ENCODE data around the gene KCNK5. TPM values are rescaled to one million over a fixed set of nuclear protein-coding genes. Genes with fewer than 3 reads are reported as not detected.

The KCNK5 gene, protein sequence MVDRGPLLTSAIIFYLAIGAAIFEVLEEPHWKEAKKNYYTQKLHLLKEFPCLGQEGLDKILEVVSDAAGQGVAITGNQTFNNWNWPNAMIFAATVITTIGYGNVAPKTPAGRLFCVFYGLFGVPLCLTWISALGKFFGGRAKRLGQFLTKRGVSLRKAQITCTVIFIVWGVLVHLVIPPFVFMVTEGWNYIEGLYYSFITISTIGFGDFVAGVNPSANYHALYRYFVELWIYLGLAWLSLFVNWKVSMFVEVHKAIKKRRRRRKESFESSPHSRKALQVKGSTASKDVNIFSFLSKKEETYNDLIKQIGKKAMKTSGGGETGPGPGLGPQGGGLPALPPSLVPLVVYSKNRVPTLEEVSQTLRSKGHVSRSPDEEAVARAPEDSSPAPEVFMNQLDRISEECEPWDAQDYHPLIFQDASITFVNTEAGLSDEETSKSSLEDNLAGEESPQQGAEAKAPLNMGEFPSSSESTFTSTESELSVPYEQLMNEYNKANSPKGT
- 11.4 and 11.6 TPM in 2 replicates for total RNA-seq
- 6.6 and 10.7 TPM in 2 replicates for polyA plus RNA-seq

GRCh38 chr6:39228992-39229767, at the start of gene KCNK5:
Gene KCNK5, minus strand, starts transcription at chr6:39229475. Its CDS starts 364 bp downstream, at chr6:39229111.
- peaks cover 29% of the 10 kb centered on the region for H3K4me1 ChIP-seq (ENCODE audit: insufficient read depth)
- peak within 1 kb of the TSS; percentile 51 for H3K27ac ChIP-seq
- DNase-seq (ENCODE audit: low spot score): peak; percentile 93
- no peaks in the 10 kb centered on the region for H3K9me2 ChIP-seq (replicated peaks; ENCODE audit: insufficient read depth)
- no peaks in the 10 kb centered on the region for H3K36me3 ChIP-seq (replicated peaks; ENCODE audit: insufficient read depth, low read depth)
- H3K9me3 ChIP-seq (ENCODE audit: low read depth): no peaks in the 10 kb centered on the region
- peaks cover 2% of the 10 kb centered on the region for H4K20me1 ChIP-seq (ENCODE audit: insufficient read depth, poor library complexity, severe bottlenecking)
- WGBS (ENCODE audit: low lambda C conversion rate, missing lambda C conversion rate): 4% methylated on average over 53 of the region's 73 CpGs
- TF ChIP-seq EZH2 (IDR thresholded peaks at IDR 0.05; ENCODE audit: borderline replicate concordance) (no peak), EZH2phosphoT487 (IDR thresholded peaks at IDR 0.05; ENCODE audit: low read depth, severe bottlenecking, unreplicated experiment) (no peak), CTCF (IDR thresholded peaks at IDR 0.05; ENCODE audit: poor library complexity) (peak; percentile 64)
- peak within 1 kb of the TSS; percentile 62 for H2AFZ ChIP-seq
- H3K4me3 ChIP-seq: peak within 1 kb of the TSS; percentile 87
- peaks cover 28% of the 10 kb centered on the region for H3K79me2 ChIP-seq
- H3K4me2 ChIP-seq: peak within 1 kb of the TSS; percentile 98
- H3K27me3 ChIP-seq: peaks cover 17% of the 10 kb centered on the region

DNA sequence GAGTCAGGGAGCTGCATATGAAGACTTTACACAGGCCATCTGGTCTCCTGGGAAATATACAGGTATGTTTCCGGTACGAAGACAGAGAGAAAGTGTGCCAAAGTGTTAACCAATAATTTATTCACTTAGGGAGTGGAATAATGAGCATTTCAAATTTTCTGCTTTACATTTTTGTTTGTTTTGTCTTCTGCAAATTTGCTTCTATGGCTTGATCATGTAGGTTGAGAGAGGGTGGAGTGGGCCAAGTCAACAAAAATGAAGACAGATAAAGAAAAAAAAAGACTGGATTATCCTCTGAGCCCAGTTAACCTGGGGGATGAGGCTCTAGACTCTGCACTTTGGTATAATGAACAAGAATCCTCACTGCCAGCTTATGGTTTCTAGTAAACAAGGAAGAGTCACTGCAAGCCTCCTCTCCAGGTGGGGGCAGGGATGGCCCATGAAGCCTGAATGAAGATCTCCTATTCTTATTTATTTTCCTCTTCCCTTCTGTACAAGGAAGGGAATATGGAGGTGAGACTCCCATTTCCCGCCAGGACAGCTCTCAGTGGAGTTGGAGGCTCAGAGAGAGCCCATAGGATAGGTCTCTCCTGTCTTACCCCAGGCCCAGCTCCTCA, 47.2 kb upstream of the KCNK5 start:
- Histone ChIP-seq H4K20me1 (ENCODE audit: insufficient read depth, poor library complexity, severe bottlenecking) (no peaks in the 10 kb centered on the region), H3K9me2 (replicated peaks; ENCODE audit: insufficient read depth) (no peaks in the 10 kb centered on the region), H3K79me2 (no peaks in the 10 kb centered on the region), H3K4me3 (no peak overlapping the region), H2AFZ (no peak overlapping the region), H3K9me3 (ENCODE audit: low read depth) (no peaks in the 10 kb centered on the region), H3K36me3 (replicated peaks; ENCODE audit: insufficient read depth, low read depth) (no peaks in the 10 kb centered on the region), H3K4me2 (no peak overlapping the region), H3K4me1 (ENCODE audit: insufficient read depth) (no peaks in the 10 kb centered on the region), H3K27me3 (peaks cover 27% of the 10 kb centered on the region), H3K27ac (no peak overlapping the region)
- WGBS (ENCODE audit: low lambda C conversion rate, missing lambda C conversion rate): 88% methylated on average over 3 of the region's 3 CpGs
- TF ChIP-seq EZH2phosphoT487 (IDR thresholded peaks at IDR 0.05; ENCODE audit: low read depth, severe bottlenecking, unreplicated experiment): no peak
- no peak for DNase-seq (ENCODE audit: low spot score)

DNA sequence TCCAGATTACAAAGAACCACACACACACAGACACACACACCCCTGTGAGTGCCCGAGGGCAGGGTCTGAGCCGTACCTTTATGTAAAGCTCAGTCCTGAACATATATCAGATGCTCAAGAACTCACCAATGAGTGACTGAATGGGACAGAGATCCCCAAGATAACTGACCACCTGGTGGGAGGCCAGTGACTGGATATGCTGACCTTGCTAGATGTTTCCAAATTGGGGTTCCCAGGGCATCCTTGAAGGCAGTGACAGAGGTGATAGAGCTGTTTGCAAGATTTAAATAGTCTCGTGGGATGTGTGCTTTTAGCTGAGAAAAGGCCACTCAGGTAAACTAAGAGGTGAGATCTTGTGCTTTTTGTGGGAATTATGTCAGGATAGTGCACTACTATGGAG, 45.6 kb upstream of the KCNK5 start:
- Histone ChIP-seq H3K9me3 (ENCODE audit: low read depth) (no peaks in the 10 kb centered on the region), H3K27ac (no peak overlapping the region), H4K20me1 (ENCODE audit: insufficient read depth, poor library complexity, severe bottlenecking) (no peaks in the 10 kb centered on the region), H3K36me3 (replicated peaks; ENCODE audit: insufficient read depth, low read depth) (no peaks in the 10 kb centered on the region), H3K9me2 (replicated peaks; ENCODE audit: insufficient read depth) (no peaks in the 10 kb centered on the region), H3K4me3 (no peak overlapping the region), H3K27me3 (peaks cover 26% of the 10 kb centered on the region), H3K4me1 (ENCODE audit: insufficient read depth) (no peaks in the 10 kb centered on the region), H2AFZ (no peak overlapping the region), H3K4me2 (no peak overlapping the region), H3K79me2 (no peaks in the 10 kb centered on the region)
- 74% methylated on average over 3 of the region's 3 CpGs for WGBS (ENCODE audit: low lambda C conversion rate, missing lambda C conversion rate)
- no peak for TF ChIP-seq CTCF (IDR thresholded peaks at IDR 0.05; ENCODE audit: poor library complexity)
- TF ChIP-seq EZH2 (IDR thresholded peaks at IDR 0.05; ENCODE audit: borderline replicate concordance): no peak
- no peak for TF ChIP-seq EZH2phosphoT487 (IDR thresholded peaks at IDR 0.05; ENCODE audit: low read depth, severe bottlenecking, unreplicated experiment)
- no peak for DNase-seq (ENCODE audit: low spot score)
